VCaP (cell line): ENCODE measurements around the gene BTD.

Experiments
- H3K27ac ChIP-seq: fragments of 450-650 bp; 2 replicates; pipeline ENCODE4 v1.5.1; 2017
- CTCF ChIP-seq: fragments of 450-650 bp; conservative IDR thresholded peaks from 2 replicates; pipeline ENCODE4 v1.5.1; 2017; ENCODE audit warnings: mild to moderate bottlenecking, moderate library complexity

Gene BTD

GRCh38 chr3:15563190-15563589, 38.4 kb upstream of the BTD start:
- no peak overlapping the region for H3K27ac ChIP-seq
- no peak for TF ChIP-seq CTCF

- no peak overlapping the region for H3K27ac ChIP-seq
- no peak for TF ChIP-seq CTCF
Observed at GRCh38 chr3:15572138-15572537, 29.4 kb upstream of the BTD start.

GRCh38 chr3:15575446-15575845, 26.1 kb upstream of the BTD start:
- TF ChIP-seq CTCF: no peak

GRCh38 chr3:15576475-15576874, 25.1 kb upstream of the BTD start:
- H3K27ac ChIP-seq: no peak overlapping the region
- no peak for TF ChIP-seq CTCF

More at GRCh38 chr3:15575446-15575845, 26.1 kb upstream of the BTD start:
- no peak overlapping the region for H3K27ac ChIP-seq

- TF ChIP-seq CTCF: no peak
- H3K27ac ChIP-seq: no peak overlapping the region
Observed at GRCh38 chr3:15578289-15578867, 23.2 kb upstream of the BTD start.

- H3K27ac ChIP-seq: no peak overlapping the region
- no peak for TF ChIP-seq CTCF
Observed at GRCh38 chr3:15579051-15579450, 22.5 kb upstream of the BTD start.

GRCh38 chr3:15581471-15582394, 19.8 kb upstream of the BTD start:
- no peak overlapping the region for H3K27ac ChIP-seq
- TF ChIP-seq CTCF: no peak
